ENCODE data around the gene SRSF10.

DNA sequence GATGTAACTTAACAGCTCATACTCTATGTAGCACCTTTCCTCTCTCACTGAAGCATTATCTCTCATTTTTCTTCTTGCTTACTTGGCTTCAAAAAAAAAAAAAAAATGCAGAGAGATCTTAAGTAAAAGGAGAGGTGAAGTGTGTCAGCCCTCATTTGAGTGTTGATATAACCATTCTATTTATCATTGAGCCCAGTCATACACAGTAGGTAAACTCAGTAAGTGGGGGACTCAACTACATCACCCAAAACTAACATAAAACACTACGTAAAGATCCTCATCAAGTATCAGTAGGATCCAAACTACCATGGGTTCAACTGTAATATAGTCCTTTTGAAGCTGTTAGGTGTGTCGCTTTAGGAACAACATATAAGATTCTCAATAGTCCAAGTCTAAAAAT, 12.3 kb downstream of the SRSF10 start:
- no peak for TF ChIP-seq RXRA (IDR thresholded peaks at IDR 0.05; ENCODE audit: insufficient read depth, low read depth, low read length)
- TF ChIP-seq NANOG (IDR thresholded peaks at IDR 0.05; ENCODE audit: insufficient read depth, low read depth, low read length, poor library complexity, severe bottlenecking), result no peak
- no peak for TF ChIP-seq SIX5 (IDR thresholded peaks at IDR 0.05; ENCODE audit: low read depth, low read length)
- TF ChIP-seq POLR2AphosphoS5 (IDR thresholded peaks at IDR 0.05; ENCODE audit: low read depth, low read length), result no peak
- TF ChIP-seq, protein P1, sequence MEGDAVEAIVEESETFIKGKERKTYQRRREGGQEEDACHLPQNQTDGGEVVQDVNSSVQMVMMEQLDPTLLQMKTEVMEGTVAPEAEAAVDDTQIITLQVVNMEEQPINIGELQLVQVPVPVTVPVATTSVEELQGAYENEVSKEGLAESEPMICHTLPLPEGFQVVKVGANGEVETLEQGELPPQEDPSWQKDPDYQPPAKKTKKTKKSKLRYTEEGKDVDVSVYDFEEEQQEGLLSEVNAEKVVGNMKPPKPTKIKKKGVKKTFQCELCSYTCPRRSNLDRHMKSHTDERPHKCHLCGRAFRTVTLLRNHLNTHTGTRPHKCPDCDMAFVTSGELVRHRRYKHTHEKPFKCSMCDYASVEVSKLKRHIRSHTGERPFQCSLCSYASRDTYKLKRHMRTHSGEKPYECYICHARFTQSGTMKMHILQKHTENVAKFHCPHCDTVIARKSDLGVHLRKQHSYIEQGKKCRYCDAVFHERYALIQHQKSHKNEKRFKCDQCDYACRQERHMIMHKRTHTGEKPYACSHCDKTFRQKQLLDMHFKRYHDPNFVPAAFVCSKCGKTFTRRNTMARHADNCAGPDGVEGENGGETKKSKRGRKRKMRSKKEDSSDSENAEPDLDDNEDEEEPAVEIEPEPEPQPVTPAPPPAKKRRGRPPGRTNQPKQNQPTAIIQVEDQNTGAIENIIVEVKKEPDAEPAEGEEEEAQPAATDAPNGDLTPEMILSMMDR (IDR thresholded peaks at IDR 0.05; ENCODE audit: control extremely low read depth in 1 of 3, insufficient read depth in 1 of 3, low read depth in 1 of 3, low read length in 3 of 3), result no peak
- no peak for TF ChIP-seq EGR1 (IDR thresholded peaks at IDR 0.05; ENCODE audit: borderline replicate concordance, low read depth, low read length)
- no peak for TF ChIP-seq JUN (IDR thresholded peaks at IDR 0.05; ENCODE audit: low read depth, low read length)

All from H1 (cell line).